Measurements from ENCODE around the gene RNF224.

The RNF224 gene

GRCh38 chr9:137215196-137215986, 11.9 kb upstream of the RNF224 start:
- no peak for DNase-seq

- no peak for DNase-seq
These were observed 10.9 kb upstream of the RNF224 start for GRCh38 chr9:137216188-137216965.

GRCh38 chr9:137217276-137218211, 9.8 kb upstream of the RNF224 start:
- no peak for DNase-seq

GRCh38 chr9:137218212-137218753, 9.0 kb upstream of the RNF224 start:
- no peak for DNase-seq

GRCh38 chr9:137218754-137219271, 8.5 kb upstream of the RNF224 start:
- no peak for DNase-seq

GRCh38 chr9:137219757-137220316, 7.5 kb upstream of the RNF224 start:
- no peak for DNase-seq

GRCh38 chr9:137220317-137221094, 6.8 kb upstream of the RNF224 start:
- no peak for DNase-seq

- DNase-seq, result no peak
These were observed 6.2 kb upstream of the RNF224 start for GRCh38 chr9:137221095-137221505.

GRCh38 chr9:137221506-137222111, 5.7 kb upstream of the RNF224 start:
- DNase-seq, result peak in 1 of 5 experiments; percentile 49

GRCh38 chr9:137222190-137223077, 4.9 kb upstream of the RNF224 start, which contains the start of gene RNF208:
Gene RNF208 (minus strand): TSS chr9:137222240. CDS start chr9:137221212, 1,028 bp downstream.
- peak in 1 of 5 experiments; percentile 29 for DNase-seq

- DNase-seq, result peak; percentile 93 to 98 (median 97)
These were observed 4.0 kb upstream of the RNF224 start for GRCh38 chr9:137223078-137223970.

- peak in 1 of 5 experiments; percentile 45 for DNase-seq
These were observed 2.2 kb upstream of the RNF224 start, which contains the start of gene CYSRT1 for GRCh38 chr9:137224830-137225694. Gene CYSRT1 (plus strand): TSS chr9:137225174. CDS start chr9:137225622, 448 bp downstream.

GRCh38 chr9:137225699-137226331, 1.5 kb upstream of the RNF224 start:
- DNase-seq, result no peak

- no peak for DNase-seq
These were observed 806 bp upstream of the RNF224 start for GRCh38 chr9:137226338-137227053.

- DNase-seq, result no peak
These were observed 677 bp downstream of the RNF224 start for GRCh38 chr9:137227853-137228505.

Measured in T-helper 2 cell (primary cell).